HG03469 (cell line): Measurements from ENCODE around the gene KRTAP26-1.

ENCODE experiments used
- ATAC-seq: cut with Tn5 transposase; IDR thresholded peaks from one replicate; pipeline ENCODE4 v1.9.1; 2021; ENCODE audit warnings: mild to moderate bottlenecking, moderate library complexity, moderate number of reproducible peaks; ENCODE audit not compliant: unreplicated experiment

KRTAP26-1 gene

GRCh38 chr21:30320215-30320614 is at the start of gene KRTAP26-1:
Gene KRTAP26-1, minus strand, starts transcription at chr21:30320315. Its CDS starts 280 bp downstream, at chr21:30320035.
- ATAC-seq: no peak

GRCh38 chr21:30355906-30356305 is 35.8 kb upstream of the KRTAP26-1 start:
- ATAC-seq: no peak

- ATAC-seq: no peak
These were observed 34.3 kb upstream of the KRTAP26-1 start for GRCh38 chr21:30354308-30355005.

GRCh38 chr21:30351534-30351933 is 31.4 kb upstream of the KRTAP26-1 start:
- ATAC-seq: no peak

- ATAC-seq: no peak
These were observed 29.5 kb upstream of the KRTAP26-1 start for GRCh38 chr21:30349572-30349971.

- no peak for ATAC-seq
These were observed 28.4 kb upstream of the KRTAP26-1 start, which contains the start of gene KRTAP23-1 for GRCh38 chr21:30348506-30348905. Gene KRTAP23-1, minus strand, starts transcription at chr21:30348606. Its CDS starts 0 bp downstream, at chr21:30348606.

- no peak for ATAC-seq
These were observed 24.9 kb upstream of the KRTAP26-1 start for GRCh38 chr21:30345014-30345413.

GRCh38 chr21:30340714-30341573 is 20.8 kb upstream of the KRTAP26-1 start:
- no peak for ATAC-seq

GRCh38 chr21:30338717-30339116 is 18.6 kb upstream of the KRTAP26-1 start:
- no peak for ATAC-seq

GRCh38 chr21:30337772-30338171 is 17.7 kb upstream of the KRTAP26-1 start:
- ATAC-seq: no peak

- no peak for ATAC-seq
These were observed 17.2 kb upstream of the KRTAP26-1 start, which contains the start of gene KRTAP27-1 for GRCh38 chr21:30337276-30337744. Gene KRTAP27-1, minus strand, starts transcription at chr21:30337694. Its CDS starts 26 bp downstream, at chr21:30337668.

GRCh38 chr21:30336596-30336995 is 16.5 kb upstream of the KRTAP26-1 start:
- ATAC-seq: no peak

GRCh38 chr21:30333736-30334135 is 13.6 kb upstream of the KRTAP26-1 start:
- ATAC-seq: no peak

- no peak for ATAC-seq
These were observed 12.6 kb upstream of the KRTAP26-1 start for GRCh38 chr21:30332681-30333080.

GRCh38 chr21:30329203-30329875 is 9.2 kb upstream of the KRTAP26-1 start:
- ATAC-seq: no peak

GRCh38 chr21:30326390-30326789 is 6.3 kb upstream of the KRTAP26-1 start:
- ATAC-seq: no peak

GRCh38 chr21:30315701-30316100 is 4.4 kb downstream of the KRTAP26-1 start:
- ATAC-seq: no peak

- ATAC-seq: no peak
These were observed 13.2 kb downstream of the KRTAP26-1 start for GRCh38 chr21:30306884-30307283.

- ATAC-seq: no peak
These were observed 15.0 kb downstream of the KRTAP26-1 start for GRCh38 chr21:30305136-30305535.

GRCh38 chr21:30289215-30289614 is 30.9 kb downstream of the KRTAP26-1 start, which contains the start of gene KRTAP25-1:
Gene KRTAP25-1, minus strand, starts transcription at chr21:30289514. Its CDS starts 24 bp downstream, at chr21:30289490.
- ATAC-seq: no peak

GRCh38 chr21:30282850-30283249 is 37.3 kb downstream of the KRTAP26-1 start, which contains the start of gene KRTAP24-1:
Gene KRTAP24-1, minus strand, starts transcription at chr21:30282950. Its CDS starts 18 bp downstream, at chr21:30282932.
- ATAC-seq: no peak
